WTC11 (cell line): ENCODE data around the gene KIAA2012. TPM values are rescaled to one million over a fixed set of nuclear protein-coding genes. Genes with fewer than 3 reads are reported as not detected.
A peak's percentile ranks its signal among the peaks of the same experiment; 100 is the strongest.

Experiments
- ATAC-seq: fragments of 200-7000 bp; cut with Tn5 transposase; 2 replicates; pipeline ENCODE4 v1.10.0; 2021; ENCODE audit warnings: mild to moderate bottlenecking, moderate library complexity
- CTCF ChIA-PET: fragments of 300-600 bp; sonication (Branson Sonifier 250); formaldehyde crosslinking; loops from one replicate; lab custom pipeline; 2021; ENCODE audit warnings: antibody characterized with exemption; lab: Charles Lee
- POLR2A ChIA-PET: fragments of 350-600 bp; sonication (Branson Sonifier 250); formaldehyde crosslinking; loops from one replicate; lab custom pipeline; 2021; ENCODE audit warnings: antibody characterized with exemption; lab: Charles Lee
- DNase-seq: peaks from one replicate; pipeline ENCODE4 v3.0.0; 2021; ENCODE audit warnings: low spot score
- H3K27ac Mint-ChIP-seq: 2 replicates; pipeline ENCODE4 v1.8.0; 2021; ENCODE audit warnings: mixed read lengths
- H3K27me3 Mint-ChIP-seq: 2 replicates; pipeline ENCODE4 v1.8.0; 2021; ENCODE audit warnings: low read depth, mild to moderate bottlenecking, moderate library complexity, mixed read lengths
- H3K36me3 Mint-ChIP-seq: 2 replicates; pipeline ENCODE4 v1.8.0; 2021; ENCODE audit warnings: mixed read lengths
- H3K4me1 Mint-ChIP-seq: 2 replicates; pipeline ENCODE4 v1.8.0; 2022; ENCODE audit warnings: mixed read lengths
- H3K4me3 Mint-ChIP-seq: 2 replicates; pipeline ENCODE4 v1.8.0; 2021; ENCODE audit warnings: mild to moderate bottlenecking, moderate library complexity, mixed read lengths
- H3K9me3 Mint-ChIP-seq: 2 replicates; pipeline ENCODE4 v1.8.0; 2021; ENCODE audit warnings: mixed read lengths
- CTCF ChIP-seq: fragments of 200-600 bp; IDR thresholded peaks from 2 replicates; pipeline ENCODE4 v1.8.0; 2022; ENCODE audit warnings: antibody characterized with exemption
- E2F5 ChIP-seq: sonication (generic); formaldehyde crosslinking; IDR thresholded peaks from 2 replicates; pipeline ENCODE4 v1.8.1; 2022; ENCODE audit warnings: mild to moderate bottlenecking, moderate library complexity, missing genetic modification reagents
- ESRRA ChIP-seq: sonication (generic); formaldehyde crosslinking; IDR thresholded peaks from 2 replicates; pipeline ENCODE4 v1.8.1; 2022; ENCODE audit warnings: mild to moderate bottlenecking, missing genetic modification reagents, borderline replicate concordance
- FOXP4 ChIP-seq: sonication (generic); formaldehyde crosslinking; IDR thresholded peaks from 2 replicates; pipeline ENCODE4 v1.8.0; 2022; ENCODE audit warnings: mild to moderate bottlenecking, missing genetic modification reagents
- JAZF1 ChIP-seq: fragments of 250-450 bp; sonication (Bioruptor Pico); IDR thresholded peaks from 2 replicates; pipeline ENCODE4 v1.9.0; 2021; ENCODE audit warnings: moderate library complexity, mild to moderate bottlenecking, inconsistent platforms
- JUN ChIP-seq: sonication (generic); formaldehyde crosslinking; IDR thresholded peaks from 2 replicates; pipeline ENCODE4 v1.8.0; 2023; ENCODE audit warnings: mild to moderate bottlenecking, missing genetic modification reagents
- MYBL2 ChIP-seq: sonication (generic); formaldehyde crosslinking; IDR thresholded peaks from 2 replicates; pipeline ENCODE4 v1.8.1; 2023; ENCODE audit warnings: mild to moderate bottlenecking, moderate library complexity, missing genetic modification reagents
- SP1 ChIP-seq: sonication (generic); formaldehyde crosslinking; conservative IDR thresholded peaks from 2 replicates; pipeline ENCODE4 v1.8.1; 2022; ENCODE audit warnings: missing genetic modification reagents
- ZNF138 ChIP-seq: sonication (generic); formaldehyde crosslinking; conservative IDR thresholded peaks from 2 replicates; pipeline ENCODE4 v1.8.1; 2022; ENCODE audit warnings: mild to moderate bottlenecking, moderate library complexity, missing genetic modification reagents
- ZNF219 ChIP-seq: sonication (generic); formaldehyde crosslinking; IDR thresholded peaks from 2 replicates; pipeline ENCODE4 v1.8.0; 2023; ENCODE audit warnings: missing genetic modification reagents, mild to moderate bottlenecking, borderline replicate concordance
- ZNF263 ChIP-seq: sonication (generic); formaldehyde crosslinking; IDR thresholded peaks from 2 replicates; pipeline ENCODE4 v1.8.1; 2022; ENCODE audit warnings: low read depth, mild to moderate bottlenecking, moderate library complexity, missing genetic modification reagents
- ZNF532 ChIP-seq: fragments of 250-450 bp; sonication (Bioruptor Pico); IDR thresholded peaks from 2 replicates; pipeline ENCODE4 v1.9.0; 2021; ENCODE audit warnings: mild to moderate bottlenecking, borderline replicate concordance
- total RNA-seq: library from RNA; stranded (reverse); gene quantifications from 3 replicates; pipeline ENCODE4 v1.2.3, GENCODE V29; 2021
- TF ChIP-seq, protein P1 (sequence below): fragments of 250-450 bp; sonication (Bioruptor Pico); IDR thresholded peaks from 2 replicates; pipeline ENCODE4 v1.9.0; 2021; ENCODE audit warnings: mild to moderate bottlenecking
- TF ChIP-seq, protein P2 (sequence below): sonication (generic); formaldehyde crosslinking; IDR thresholded peaks from 2 replicates; pipeline ENCODE4 v1.8.1; 2023; ENCODE audit warnings: mild to moderate bottlenecking, missing genetic modification reagents, moderate library complexity
- TF ChIP-seq, protein P3 (sequence below): sonication (generic); formaldehyde crosslinking; IDR thresholded peaks from 2 replicates; pipeline ENCODE4 v1.8.0; 2022; ENCODE audit warnings: mild to moderate bottlenecking, missing genetic modification reagents
- TF ChIP-seq, protein P4 (sequence below): sonication (generic); formaldehyde crosslinking; IDR thresholded peaks from 2 replicates; pipeline ENCODE4 v1.8.1; 2023; ENCODE audit warnings: mild to moderate bottlenecking, missing genetic modification reagents

KIAA2012 gene
- total RNA-seq, 1 experiment from 2014 or later: not detected

DNA sequence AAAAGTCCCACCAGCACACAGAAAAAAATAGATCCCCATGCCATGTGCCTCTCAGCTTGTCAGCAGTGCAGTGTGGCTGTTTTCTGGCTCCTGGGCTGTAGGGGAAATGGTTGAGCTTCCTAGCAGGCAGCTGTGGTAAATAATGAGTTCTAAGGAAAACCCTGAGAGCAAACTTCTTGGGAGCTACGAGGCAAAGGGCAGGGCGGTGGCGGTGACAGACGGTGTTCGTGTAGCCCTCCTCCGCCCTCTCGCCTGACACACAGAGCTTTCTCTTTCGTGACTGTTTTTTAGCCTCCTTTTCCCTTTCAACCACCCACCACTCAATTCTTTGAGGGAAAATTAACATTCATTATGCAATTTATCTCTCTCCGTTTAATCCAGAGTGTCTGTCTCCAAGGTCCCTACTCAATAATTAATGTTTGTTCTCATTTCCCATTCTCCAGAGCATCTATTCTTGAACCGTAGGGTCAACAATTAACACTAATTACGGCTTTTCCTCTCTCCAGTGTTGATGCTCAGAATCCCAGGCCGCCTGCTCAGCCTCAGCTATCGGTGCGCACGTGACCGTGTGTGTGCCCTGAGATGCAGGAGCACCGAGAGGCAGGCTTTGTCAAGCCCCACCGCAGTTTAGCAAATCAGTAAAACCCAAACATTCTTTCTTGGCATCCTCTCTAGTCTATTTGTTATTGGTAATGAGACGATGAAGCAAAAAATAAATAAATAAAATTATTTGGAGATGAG, 50.1 kb downstream of the KIAA2012 start:
- peaks cover 12% of the 10 kb centered on the region for H3K4me1 Mint-ChIP-seq
- TF ChIP-seq, protein P1, sequence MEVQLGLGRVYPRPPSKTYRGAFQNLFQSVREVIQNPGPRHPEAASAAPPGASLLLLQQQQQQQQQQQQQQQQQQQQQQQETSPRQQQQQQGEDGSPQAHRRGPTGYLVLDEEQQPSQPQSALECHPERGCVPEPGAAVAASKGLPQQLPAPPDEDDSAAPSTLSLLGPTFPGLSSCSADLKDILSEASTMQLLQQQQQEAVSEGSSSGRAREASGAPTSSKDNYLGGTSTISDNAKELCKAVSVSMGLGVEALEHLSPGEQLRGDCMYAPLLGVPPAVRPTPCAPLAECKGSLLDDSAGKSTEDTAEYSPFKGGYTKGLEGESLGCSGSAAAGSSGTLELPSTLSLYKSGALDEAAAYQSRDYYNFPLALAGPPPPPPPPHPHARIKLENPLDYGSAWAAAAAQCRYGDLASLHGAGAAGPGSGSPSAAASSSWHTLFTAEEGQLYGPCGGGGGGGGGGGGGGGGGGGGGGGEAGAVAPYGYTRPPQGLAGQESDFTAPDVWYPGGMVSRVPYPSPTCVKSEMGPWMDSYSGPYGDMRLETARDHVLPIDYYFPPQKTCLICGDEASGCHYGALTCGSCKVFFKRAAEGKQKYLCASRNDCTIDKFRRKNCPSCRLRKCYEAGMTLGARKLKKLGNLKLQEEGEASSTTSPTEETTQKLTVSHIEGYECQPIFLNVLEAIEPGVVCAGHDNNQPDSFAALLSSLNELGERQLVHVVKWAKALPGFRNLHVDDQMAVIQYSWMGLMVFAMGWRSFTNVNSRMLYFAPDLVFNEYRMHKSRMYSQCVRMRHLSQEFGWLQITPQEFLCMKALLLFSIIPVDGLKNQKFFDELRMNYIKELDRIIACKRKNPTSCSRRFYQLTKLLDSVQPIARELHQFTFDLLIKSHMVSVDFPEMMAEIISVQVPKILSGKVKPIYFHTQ (CRISPR knock-in tag): no peak
- TF ChIP-seq, protein P2, sequence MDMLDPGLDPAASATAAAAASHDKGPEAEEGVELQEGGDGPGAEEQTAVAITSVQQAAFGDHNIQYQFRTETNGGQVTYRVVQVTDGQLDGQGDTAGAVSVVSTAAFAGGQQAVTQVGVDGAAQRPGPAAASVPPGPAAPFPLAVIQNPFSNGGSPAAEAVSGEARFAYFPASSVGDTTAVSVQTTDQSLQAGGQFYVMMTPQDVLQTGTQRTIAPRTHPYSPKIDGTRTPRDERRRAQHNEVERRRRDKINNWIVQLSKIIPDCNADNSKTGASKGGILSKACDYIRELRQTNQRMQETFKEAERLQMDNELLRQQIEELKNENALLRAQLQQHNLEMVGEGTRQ (CRISPR knock-in tag): peak; percentile 87
- TF ChIP-seq, protein P3, sequence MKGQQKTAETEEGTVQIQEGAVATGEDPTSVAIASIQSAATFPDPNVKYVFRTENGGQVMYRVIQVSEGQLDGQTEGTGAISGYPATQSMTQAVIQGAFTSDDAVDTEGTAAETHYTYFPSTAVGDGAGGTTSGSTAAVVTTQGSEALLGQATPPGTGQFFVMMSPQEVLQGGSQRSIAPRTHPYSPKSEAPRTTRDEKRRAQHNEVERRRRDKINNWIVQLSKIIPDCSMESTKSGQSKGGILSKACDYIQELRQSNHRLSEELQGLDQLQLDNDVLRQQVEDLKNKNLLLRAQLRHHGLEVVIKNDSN (CRISPR knock-in tag): peak; percentile 87
- TF ChIP-seq, all 79 proteins: peak for 2
- no peak overlapping the region for H3K27ac Mint-ChIP-seq
- ChIA-PET POLR2A (interaction anchor here (0.5 kb wide), 1 partner anchor 138 kb away, joined by 5 read pairs; no protein-coding TSS in a partner anchor), CTCF (interaction anchor here (1.8 kb wide), 1 partner anchor 14 kb away, joined by 9 read pairs; no protein-coding TSS in a partner anchor)
- H3K4me3 Mint-ChIP-seq: no peak overlapping the region
- H3K27me3 Mint-ChIP-seq: peaks cover 4% of the 10 kb centered on the region; the same call in 1 of the 2 replicates
- H3K36me3 Mint-ChIP-seq: peaks cover 14% of the 10 kb centered on the region
- H3K9me3 Mint-ChIP-seq: peaks cover 17% of the 10 kb centered on the region
- no peak for DNase-seq
- peak; percentile 78 for ATAC-seq

DNA sequence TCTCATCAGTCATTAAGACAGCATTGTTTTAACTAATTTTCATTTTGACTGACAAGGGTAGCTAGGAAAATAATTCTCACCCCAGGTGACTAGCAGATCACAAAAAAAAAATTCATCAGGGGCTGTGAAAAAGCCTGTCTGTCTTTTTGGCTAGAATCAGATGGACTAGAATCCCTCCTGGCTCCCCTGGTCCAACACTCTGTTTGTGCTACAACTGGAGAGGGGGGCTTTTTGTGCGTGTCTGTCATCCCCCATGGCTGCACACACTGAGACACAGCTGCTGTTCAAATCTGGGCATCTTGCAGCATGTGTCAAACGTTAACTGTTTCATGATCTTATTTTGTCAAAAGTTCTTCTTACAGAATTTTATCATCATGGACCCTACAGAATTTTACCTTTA, 51.2 kb downstream of the KIAA2012 start:
- H3K36me3 Mint-ChIP-seq: peaks cover 14% of the 10 kb centered on the region
- DNase-seq (no peak), ATAC-seq (no peak)
- no peak overlapping the region for H3K27ac Mint-ChIP-seq
- H3K4me1 Mint-ChIP-seq: peaks cover 12% of the 10 kb centered on the region
- H3K4me3 Mint-ChIP-seq: no peak overlapping the region
- peaks cover 4% of the 10 kb centered on the region; the same call in 1 of the 2 replicates for H3K27me3 Mint-ChIP-seq
- TF ChIP-seq, protein P3 (CRISPR knock-in tag): no peak
- no peak for TF ChIP-seq SP1 (CRISPR knock-in tag)
- no peak for TF ChIP-seq ESRRA (CRISPR knock-in tag)
- no peak for TF ChIP-seq CTCF
- TF ChIP-seq JUN (CRISPR knock-in tag): no peak
- no peak for TF ChIP-seq ZNF219 (CRISPR knock-in tag)
- TF ChIP-seq, protein P4, sequence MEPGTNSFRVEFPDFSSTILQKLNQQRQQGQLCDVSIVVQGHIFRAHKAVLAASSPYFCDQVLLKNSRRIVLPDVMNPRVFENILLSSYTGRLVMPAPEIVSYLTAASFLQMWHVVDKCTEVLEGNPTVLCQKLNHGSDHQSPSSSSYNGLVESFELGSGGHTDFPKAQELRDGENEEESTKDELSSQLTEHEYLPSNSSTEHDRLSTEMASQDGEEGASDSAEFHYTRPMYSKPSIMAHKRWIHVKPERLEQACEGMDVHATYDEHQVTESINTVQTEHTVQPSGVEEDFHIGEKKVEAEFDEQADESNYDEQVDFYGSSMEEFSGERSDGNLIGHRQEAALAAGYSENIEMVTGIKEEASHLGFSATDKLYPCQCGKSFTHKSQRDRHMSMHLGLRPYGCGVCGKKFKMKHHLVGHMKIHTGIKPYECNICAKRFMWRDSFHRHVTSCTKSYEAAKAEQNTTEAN: no peak
- no peak for TF ChIP-seq E2F5
- no peak for TF ChIP-seq ZNF138
- no peak for TF ChIP-seq ZNF263
- no peak for TF ChIP-seq JAZF1 (CRISPR knock-in tag)
- TF ChIP-seq FOXP4 (CRISPR knock-in tag): no peak
- TF ChIP-seq ZNF532 (CRISPR knock-in tag): no peak
- no peak for TF ChIP-seq MYBL2 (CRISPR knock-in tag)
- peaks cover 17% of the 10 kb centered on the region for H3K9me3 Mint-ChIP-seq
- ChIA-PET CTCF (no interaction called here), POLR2A (no interaction called here)
